Measurements from ENCODE around the gene ARHGEF2. TPM values are rescaled to one million over a fixed set of nuclear protein-coding genes. Genes with fewer than 3 reads are reported as not detected.
A peak's percentile ranks its signal among the peaks of the same experiment; 100 is the strongest.

ARHGEF2 gene
- polyA plus RNA-seq, 3 donors, result 15.4 to 271 (median 18.6) TPM

DNA sequence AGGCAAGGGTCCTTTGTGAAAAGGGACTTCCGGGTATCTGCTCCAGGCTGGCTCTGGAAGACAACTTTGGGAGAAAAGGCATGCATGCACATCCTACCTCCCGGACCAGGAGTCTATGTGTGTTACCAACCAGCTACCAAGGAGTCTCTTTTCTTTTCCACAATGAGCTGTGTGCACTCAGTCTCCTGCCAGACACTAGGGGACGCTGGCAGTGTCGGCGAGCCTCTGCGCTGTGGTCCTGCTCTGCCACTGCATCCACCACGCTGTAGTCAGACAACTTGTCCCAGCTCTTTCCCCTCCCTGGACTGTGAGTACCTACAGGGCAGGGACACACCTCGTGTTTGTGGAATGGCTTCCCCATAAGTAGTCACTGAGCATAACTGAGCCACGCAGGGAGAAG lies 47.5 kb upstream of the ARHGEF2 start:
- Mint-ChIP-seq H3K36me3 (no peaks in the 10 kb centered on the region), H3K4me1 (peaks cover 4% of the 10 kb centered on the region), H3K27me3 (ENCODE audit: low read depth in 3 of 3) (peaks cover 11 to 17% (median 17%) of the 10 kb centered on the region in 3 donors), H3K9me3 (peaks cover 0 to 3% (median 0%) of the 10 kb centered on the region in 7 donors), H3K4me3 (no peak overlapping the region), H3K27ac (no peak overlapping the region)
- H3K4me1 ChIP-seq (ENCODE audit: control insufficient read depth in 1 of 2, insufficient read depth in 2 of 2, low read length in 2 of 2), result peaks cover 2 to 3% of the 10 kb centered on the region in 2 donors
- H3K9ac ChIP-seq (ENCODE audit: insufficient read depth, low read length, poor library complexity, severe bottlenecking), result no peak overlapping the region
- H3K79me2 ChIP-seq (ENCODE audit: insufficient read depth, low read length), result no peaks in the 10 kb centered on the region
- H3K36me3 ChIP-seq (replicated peaks in 1 of 2; ENCODE audit: control insufficient read depth in 1 of 2, insufficient read depth in 2 of 2, low read length in 2 of 2), result no peaks in the 10 kb centered on the region
- DNase-seq, result peak; percentile 18 to 44 (median 21)
- H3K9me3 ChIP-seq (replicated peaks in 1 of 2; ENCODE audit: control insufficient read depth in 1 of 2, insufficient read depth in 1 of 2, low read length in 2 of 2), result no peaks in the 10 kb centered on the region
- no peak overlapping the region for H3K27ac ChIP-seq (ENCODE audit: low read depth in 1 of 2, low read length in 2 of 2)
- TF ChIP-seq, protein P1, sequence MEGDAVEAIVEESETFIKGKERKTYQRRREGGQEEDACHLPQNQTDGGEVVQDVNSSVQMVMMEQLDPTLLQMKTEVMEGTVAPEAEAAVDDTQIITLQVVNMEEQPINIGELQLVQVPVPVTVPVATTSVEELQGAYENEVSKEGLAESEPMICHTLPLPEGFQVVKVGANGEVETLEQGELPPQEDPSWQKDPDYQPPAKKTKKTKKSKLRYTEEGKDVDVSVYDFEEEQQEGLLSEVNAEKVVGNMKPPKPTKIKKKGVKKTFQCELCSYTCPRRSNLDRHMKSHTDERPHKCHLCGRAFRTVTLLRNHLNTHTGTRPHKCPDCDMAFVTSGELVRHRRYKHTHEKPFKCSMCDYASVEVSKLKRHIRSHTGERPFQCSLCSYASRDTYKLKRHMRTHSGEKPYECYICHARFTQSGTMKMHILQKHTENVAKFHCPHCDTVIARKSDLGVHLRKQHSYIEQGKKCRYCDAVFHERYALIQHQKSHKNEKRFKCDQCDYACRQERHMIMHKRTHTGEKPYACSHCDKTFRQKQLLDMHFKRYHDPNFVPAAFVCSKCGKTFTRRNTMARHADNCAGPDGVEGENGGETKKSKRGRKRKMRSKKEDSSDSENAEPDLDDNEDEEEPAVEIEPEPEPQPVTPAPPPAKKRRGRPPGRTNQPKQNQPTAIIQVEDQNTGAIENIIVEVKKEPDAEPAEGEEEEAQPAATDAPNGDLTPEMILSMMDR (IDR thresholded peaks at IDR 0.05), result peak; percentile 65
- H2AFZ ChIP-seq (ENCODE audit: insufficient read depth, low read depth, low read length, poor library complexity, severe bottlenecking), result peak overlapping the region; percentile 57
- intact Hi-C loops (cut with micrococcal nuclease), result loop anchor here in 1 of 2 donors (2.0 kb wide), 1 partner anchor 25 kb away; no protein-coding TSS in a partner anchor
- H4K20me1 ChIP-seq (ENCODE audit: insufficient read depth, low read length), result no peaks in the 10 kb centered on the region
- no peak overlapping the region for H3K4me3 ChIP-seq (replicated peaks in 1 of 3; ENCODE audit: low read depth in 2 of 3, low read length in 3 of 3)
- H3K4me2 ChIP-seq (replicated peaks; ENCODE audit: extremely low read depth, low read length, poor library complexity, severe bottlenecking), result no peak overlapping the region
- 7% methylated on average over 8 of the region's 9 CpGs for WGBS (ENCODE audit: insufficient coverage)
- no peaks in the 10 kb centered on the region for H3K27me3 ChIP-seq (ENCODE audit: control insufficient read depth in 2 of 2, insufficient read depth in 2 of 2, low read length in 2 of 2)

DNA sequence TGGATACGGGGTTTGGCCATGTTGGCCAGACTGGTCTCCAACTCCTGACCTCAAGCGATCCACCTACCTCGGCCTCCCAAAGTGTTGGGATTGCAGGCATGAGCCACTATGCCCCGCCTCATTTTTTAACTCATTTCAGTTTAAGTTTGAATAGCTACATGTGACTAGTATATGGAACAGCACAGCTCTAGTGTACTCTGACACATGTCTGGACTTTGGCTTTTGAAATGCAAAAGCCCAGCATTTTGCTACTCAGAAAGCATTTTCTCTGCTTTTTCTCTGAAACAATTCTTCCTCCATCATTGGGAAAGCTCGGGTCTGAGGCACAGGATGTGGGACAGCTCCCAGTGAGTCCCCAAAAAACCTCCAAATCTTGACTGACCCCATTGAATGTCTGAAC lies 46.5 kb upstream of the ARHGEF2 start:
- peaks cover 11 to 17% (median 17%) of the 10 kb centered on the region in 3 donors for H3K27me3 Mint-ChIP-seq (ENCODE audit: low read depth in 3 of 3)
- no peak overlapping the region for H3K9ac ChIP-seq (ENCODE audit: insufficient read depth, low read length, poor library complexity, severe bottlenecking)
- no peak overlapping the region for H3K4me3 ChIP-seq (replicated peaks in 1 of 3; ENCODE audit: low read depth in 2 of 3, low read length in 3 of 3)
- H3K4me1 Mint-ChIP-seq, result peaks cover 11% of the 10 kb centered on the region
- TF ChIP-seq, protein P1 (IDR thresholded peaks at IDR 0.05), result no peak
- intact Hi-C loops (cut with micrococcal nuclease), result loop anchor here in 1 of 2 donors (5.0 kb wide), 1 partner anchor 32 kb away; no protein-coding TSS in a partner anchor
- no peaks in the 10 kb centered on the region for H3K36me3 ChIP-seq (replicated peaks in 1 of 2; ENCODE audit: control insufficient read depth in 1 of 2, insufficient read depth in 2 of 2, low read length in 2 of 2)
- H4K20me1 ChIP-seq (ENCODE audit: insufficient read depth, low read length), result peaks cover 3% of the 10 kb centered on the region
- no peaks in the 10 kb centered on the region for H3K9me3 ChIP-seq (replicated peaks in 1 of 2; ENCODE audit: control insufficient read depth in 1 of 2, insufficient read depth in 1 of 2, low read length in 2 of 2)
- no peak for DNase-seq
- peaks cover 1% of the 10 kb centered on the region in 2 donors for H3K36me3 Mint-ChIP-seq
- peaks cover 0 to 3% (median 0%) of the 10 kb centered on the region in 7 donors for H3K9me3 Mint-ChIP-seq
- H3K4me1 ChIP-seq (ENCODE audit: control insufficient read depth in 1 of 2, insufficient read depth in 2 of 2, low read length in 2 of 2), result peaks cover 9 to 11% of the 10 kb centered on the region in 2 donors
- H3K27ac ChIP-seq (ENCODE audit: low read depth in 1 of 2, low read length in 2 of 2), result no peak overlapping the region
- peaks cover 10% of the 10 kb centered on the region for H3K79me2 ChIP-seq (ENCODE audit: insufficient read depth, low read length)
- no peak overlapping the region for H2AFZ ChIP-seq (ENCODE audit: insufficient read depth, low read depth, low read length, poor library complexity, severe bottlenecking)
- H3K27me3 ChIP-seq (ENCODE audit: control insufficient read depth in 2 of 2, insufficient read depth in 2 of 2, low read length in 2 of 2), result no peaks in the 10 kb centered on the region
- no peak overlapping the region for H3K27ac Mint-ChIP-seq
- H3K4me3 Mint-ChIP-seq, result peak overlapping the region in 1 of 2 donors; percentile 26
- no peak overlapping the region for H3K4me2 ChIP-seq (replicated peaks; ENCODE audit: extremely low read depth, low read length, poor library complexity, severe bottlenecking)
- WGBS (ENCODE audit: insufficient coverage), result 92% methylated on average over 5 of the region's 5 CpGs
